NCI-H2227 treated with DMSO at 0.1 percent for 48 hours (cell line): ENCODE results near the gene HOATZ.
A peak's percentile ranks its signal among the peaks of the same experiment; 100 is the strongest.

Experiments
- DNase-seq: peaks from one replicate; lab custom pipeline; 2025; lab: John Stamatoyannopoulos, UW

Gene HOATZ

DNA sequence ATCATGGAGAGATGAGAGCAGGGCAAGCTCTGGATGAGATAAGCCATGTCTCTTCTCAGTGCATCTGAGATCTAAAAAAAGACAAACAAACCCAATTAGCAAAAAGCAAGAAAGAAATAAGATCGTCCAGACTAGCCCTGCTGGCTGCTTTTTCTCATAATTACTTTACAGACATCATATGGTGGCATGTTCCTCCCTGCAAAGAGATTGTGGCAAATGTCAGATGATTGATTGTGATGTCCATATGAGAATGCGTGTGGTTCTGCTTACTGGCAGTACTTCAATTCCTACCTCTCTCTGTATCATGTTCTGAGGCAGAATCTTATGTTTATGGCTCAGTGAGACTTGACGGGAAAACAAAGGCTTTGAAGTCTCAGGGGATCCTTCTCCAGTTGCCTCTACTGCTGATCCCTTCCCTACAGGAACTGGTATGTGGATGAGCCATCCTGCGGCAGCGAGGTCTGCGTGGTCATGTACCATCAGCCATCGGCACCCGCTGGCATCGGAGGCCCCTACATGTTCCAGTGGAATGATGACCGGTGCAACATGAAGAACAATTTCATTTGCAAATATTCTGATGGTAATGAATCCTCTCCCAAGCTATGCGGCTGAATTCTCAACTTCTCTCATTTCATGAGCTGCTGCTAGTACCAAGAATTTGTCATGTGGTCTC lies 34.8 kb downstream of the HOATZ start:
- DNase-seq, result no peak

DNA sequence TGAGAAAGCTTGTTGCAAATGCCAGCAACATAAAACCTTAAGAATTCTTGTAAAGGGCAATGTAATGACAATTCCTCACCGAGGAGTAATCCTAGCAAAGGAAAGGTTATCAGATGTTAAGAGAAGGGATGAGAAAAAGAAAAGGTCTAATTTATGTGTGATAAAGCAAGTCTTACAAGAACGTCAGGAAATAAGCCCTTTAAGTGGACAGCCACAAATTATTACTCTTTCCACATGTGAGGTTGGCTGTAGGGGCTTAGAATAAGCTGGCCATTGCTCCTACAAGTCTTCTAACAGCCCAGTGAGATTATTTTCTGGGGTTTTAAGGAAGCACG lies 35.3 kb downstream of the HOATZ start:
- no peak for DNase-seq

DNA sequence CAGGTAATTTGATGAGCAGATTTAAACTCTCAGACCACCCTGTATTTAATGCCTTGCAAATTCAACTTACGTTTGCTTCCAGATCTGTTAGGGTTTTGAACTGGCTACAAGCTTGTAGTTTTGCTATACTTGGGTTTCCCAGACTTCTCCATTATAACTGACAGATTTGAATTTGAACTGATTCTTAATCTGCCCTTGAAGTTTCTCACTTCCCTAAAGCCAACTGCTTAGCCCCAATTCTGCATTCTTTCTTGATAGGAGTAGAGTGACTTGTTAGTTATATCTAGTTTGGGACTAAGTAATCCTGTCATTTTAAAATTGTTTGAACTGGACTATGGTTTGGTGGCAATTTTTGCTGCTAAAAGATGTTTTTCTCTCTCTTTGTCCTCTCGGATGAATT lies 35.7 kb downstream of the HOATZ start:
- DNase-seq, result no peak

DNA sequence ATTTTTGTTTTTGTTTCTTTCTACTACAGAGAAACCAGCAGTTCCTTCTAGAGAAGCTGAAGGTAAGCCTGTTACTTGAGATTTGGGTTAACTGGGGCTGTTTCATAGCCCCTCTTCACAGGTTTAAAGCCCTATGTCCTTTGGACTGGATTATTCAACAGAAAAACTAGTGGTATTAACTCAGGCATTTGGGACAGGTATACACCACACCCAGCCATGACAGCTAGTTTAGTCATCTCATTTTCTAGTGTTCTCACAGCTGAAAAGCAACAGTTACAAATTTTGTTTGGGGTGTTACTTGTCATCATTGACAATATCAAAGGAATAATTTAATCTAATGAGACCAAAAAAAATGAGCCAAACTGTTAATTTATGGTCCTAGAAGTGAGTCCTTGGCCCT lies 40.0 kb downstream of the HOATZ start:
- no peak for DNase-seq

GRCh38 chr11:111555255-111555654 lies 40.7 kb downstream of the HOATZ start:
- no peak for DNase-seq

GRCh38 chr11:111557425-111558111 lies 43.0 kb downstream of the HOATZ start:
- no peak for DNase-seq

DNA sequence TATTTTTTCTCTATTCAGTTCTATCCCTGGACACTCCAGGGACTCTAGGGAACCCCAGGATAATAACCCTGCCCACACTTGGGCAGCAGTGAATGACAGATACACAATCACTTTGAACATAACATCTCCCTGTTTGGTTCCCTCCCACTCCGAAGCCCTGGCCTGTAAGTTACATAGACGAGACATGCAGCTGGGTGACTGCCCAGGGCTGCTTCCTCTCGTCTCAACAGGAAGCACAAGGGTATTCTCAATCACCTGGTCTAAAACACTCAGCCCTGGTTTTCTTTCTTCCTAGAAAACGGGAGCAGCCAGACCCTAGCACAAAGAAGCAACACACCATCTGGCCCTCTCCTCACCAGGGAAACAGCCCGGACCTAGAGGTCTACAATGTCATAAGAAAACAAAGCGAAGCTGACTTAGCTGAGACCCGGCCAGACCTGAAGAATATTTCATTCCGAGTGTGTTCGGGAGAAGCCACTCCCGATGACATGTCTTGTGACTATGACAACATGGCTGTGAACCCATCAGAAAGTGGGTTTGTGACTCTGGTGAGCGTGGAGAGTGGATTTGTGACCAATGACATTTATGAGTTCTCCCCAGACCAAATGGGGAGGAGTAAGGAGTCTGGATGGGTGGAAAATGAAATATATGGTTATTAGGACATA lies 45.4 kb downstream of the HOATZ start:
- no peak for DNase-seq

- no peak for DNase-seq
Observed at GRCh38 chr11:111560800-111561199, 46.2 kb downstream of the HOATZ start.

DNA sequence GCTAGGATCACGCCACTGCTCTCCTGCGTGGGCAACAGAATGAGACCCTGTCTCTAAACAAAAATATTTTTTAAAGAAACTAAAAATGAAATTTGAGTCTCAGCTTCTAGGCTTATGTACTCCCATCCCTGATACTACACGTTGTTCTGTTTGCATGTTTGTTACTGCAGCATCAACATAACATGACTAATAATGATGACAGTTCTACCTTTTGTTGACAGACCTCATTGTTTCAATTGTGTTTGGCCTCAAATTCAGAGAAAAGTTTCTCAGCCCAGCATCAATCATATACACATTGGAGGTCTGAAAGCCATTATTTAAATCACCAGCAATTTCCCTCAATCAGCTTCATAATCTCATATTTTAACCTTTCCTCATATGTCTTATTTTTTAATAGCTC lies 46.7 kb downstream of the HOATZ start:
- DNase-seq, result no peak

GRCh38 chr11:111561791-111562325 lies 47.3 kb downstream of the HOATZ start:
- DNase-seq, result no peak

- DNase-seq, result no peak
Observed at GRCh38 chr11:111562692-111563389, 48.3 kb downstream of the HOATZ start.

DNA sequence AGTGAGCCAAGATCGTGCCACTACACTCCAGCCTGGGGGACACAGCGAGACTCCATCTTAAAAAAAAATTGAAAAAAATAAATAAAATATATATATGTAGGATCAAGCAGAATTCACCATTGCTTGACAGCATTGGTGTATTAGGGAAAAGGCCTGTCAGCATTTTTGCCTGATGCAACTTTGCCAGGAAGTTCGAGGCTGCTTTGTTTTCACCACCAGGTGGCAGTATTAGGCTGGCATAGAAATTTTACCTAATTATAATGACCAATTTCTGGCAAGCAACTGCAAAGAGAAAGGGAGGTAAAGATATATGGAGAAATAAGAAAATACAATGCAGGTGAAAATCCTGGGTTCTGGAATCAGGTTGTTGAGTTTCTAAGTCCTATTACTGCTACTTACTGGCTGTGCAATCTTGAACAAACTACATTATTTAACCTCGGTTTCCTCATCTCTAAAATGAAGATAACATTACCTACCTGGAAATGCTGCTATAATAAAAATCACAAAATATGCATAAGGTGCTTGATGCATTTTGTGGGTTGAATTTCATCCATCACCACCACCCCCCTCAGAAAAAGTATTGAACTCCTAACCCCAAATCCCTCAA lies 50.6 kb downstream of the HOATZ start:
- DNase-seq, result peak; percentile 39

DNA sequence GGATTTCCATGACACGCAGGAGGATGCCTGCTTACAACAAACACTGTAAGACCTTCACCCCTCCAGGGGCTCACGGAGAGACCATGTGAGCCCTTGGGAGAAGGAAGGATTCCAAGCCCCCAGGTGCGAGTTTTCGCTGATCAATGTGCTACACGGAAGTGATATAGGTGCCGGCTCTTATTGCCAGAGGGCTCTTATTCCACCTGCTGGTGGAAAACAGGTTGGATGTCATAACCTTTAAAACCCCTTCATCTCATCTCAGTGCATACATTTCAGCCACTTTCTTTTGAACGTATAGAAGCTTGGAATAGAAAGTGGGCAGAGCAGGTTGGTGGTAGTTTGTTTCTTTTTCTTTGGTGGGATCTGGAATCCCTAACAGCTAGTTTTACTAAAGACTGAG lies 51.7 kb downstream of the HOATZ start:
- DNase-seq, result no peak

- DNase-seq, result no peak
Observed at GRCh38 chr11:111569476-111569875, 54.9 kb downstream of the HOATZ start.

DNA sequence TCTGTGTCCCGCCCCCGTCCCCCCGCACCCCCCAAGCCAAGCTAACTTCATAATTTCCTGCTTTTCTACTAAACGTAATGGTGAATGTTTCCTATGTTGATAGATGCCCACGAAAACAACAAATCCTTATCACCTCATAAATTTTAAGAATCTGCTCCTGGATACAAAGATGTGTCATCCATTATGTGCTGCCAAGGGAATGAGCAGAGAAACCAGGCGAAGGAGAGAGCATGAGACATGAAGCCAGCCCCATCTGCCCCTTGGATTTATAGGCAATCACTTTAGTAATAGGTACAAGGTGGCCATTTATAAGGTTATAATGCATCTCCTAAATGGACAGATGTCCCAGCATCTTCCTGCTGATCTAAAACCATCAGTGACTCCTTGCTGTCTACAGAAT lies 56.2 kb downstream of the HOATZ start:
- DNase-seq, result no peak

DNA sequence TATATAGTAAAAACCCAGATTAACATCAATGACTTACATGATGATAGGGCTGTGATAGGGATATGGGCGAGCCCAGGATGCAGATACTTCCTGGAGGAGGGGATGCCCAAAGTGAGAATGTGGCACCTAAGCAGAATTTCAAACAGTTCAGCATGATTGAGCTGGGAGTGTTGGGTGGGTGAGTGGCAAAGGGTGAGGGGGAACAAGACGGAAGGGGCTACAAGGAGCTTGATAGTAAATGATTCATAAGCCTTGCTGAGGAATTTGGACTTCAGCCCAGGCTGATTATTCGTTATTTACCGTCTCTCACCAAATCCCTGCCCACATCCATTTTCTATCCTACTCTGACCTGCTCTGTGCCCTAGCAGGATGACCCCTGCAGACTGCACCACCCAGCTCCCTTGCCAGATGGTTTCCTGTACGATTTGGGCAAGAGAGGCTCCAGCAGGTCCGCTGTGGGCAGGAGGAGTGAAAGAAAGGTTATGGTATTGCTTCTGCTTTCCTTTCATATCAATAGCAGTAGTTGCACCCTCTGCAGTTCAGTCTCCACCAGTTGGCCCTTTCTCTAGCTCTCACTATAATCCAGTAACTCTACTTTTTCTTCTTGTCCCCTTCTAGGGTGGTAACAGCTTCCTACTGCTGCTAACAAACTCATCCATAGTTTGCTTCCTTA lies 57.4 kb downstream of the HOATZ start:
- no peak for DNase-seq

GRCh38 chr11:111572581-111572980 lies 58.0 kb downstream of the HOATZ start:
- DNase-seq, result no peak

GRCh38 chr11:111573821-111574249 lies 59.3 kb downstream of the HOATZ start:
- no peak for DNase-seq

DNA sequence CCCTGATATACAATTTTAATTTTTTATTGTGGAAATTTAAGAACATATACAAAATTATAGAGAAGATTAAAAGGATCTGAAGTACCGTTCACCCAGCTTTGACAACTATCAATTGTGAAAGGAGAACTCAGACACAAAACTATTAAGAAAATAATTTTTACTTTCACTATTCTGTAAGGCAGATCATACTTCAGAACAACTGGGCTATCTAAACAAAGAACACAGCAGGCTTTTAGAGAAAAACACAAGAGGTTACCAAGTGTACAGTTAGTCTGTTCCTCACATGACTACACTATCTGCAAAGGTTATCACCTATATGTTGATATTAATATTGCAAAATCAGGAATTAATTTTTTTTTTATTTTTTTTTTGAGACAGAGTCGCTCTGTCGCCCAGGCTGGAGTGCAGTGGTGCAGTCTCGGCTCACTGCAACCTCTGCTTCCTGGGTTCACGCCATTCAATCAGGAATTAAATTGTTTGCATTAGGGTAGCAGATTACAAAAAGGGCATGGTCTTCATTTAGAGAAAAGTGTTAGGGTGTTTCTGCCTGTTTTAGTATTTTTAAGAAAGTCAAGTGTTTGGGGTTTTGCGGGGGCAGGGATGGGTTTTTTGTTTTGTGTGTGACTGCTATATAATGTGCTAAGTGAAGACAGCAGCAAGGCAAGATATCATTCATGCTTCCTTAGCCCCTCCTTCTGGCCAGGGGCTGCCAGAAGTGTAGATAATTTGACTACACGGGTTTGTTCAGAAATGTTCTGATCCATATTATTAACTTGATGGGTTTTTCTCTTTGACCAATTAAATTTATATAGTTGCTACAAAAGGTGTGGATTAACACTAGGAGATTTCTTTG lies 60.0 kb downstream of the HOATZ start:
- no peak for DNase-seq

- no peak for DNase-seq
Observed at GRCh38 chr11:111575740-111576139, 61.2 kb downstream of the HOATZ start.

- no peak for DNase-seq
Observed at GRCh38 chr11:111577821-111578220, 63.2 kb downstream of the HOATZ start.
